ENCODE data around the gene MRPL20. TPM values are rescaled to one million over a fixed set of nuclear protein-coding genes. Genes with fewer than 3 reads are reported as not detected.

Gene MRPL20
- total RNA-seq, 1 donor from 2014 or later = 135 TPM

- intact Hi-C loops (cut with micrococcal nuclease) = no loop called here
- Histone ChIP-seq H3K36me3 (no peaks in the 10 kb centered on the region), H3K27ac (replicated peaks) (no peak overlapping the region), H3K4me3 (peak overlapping the region; percentile 71), H3K4me1 (peaks cover 69% of the 10 kb centered on the region), H3K27me3 (ENCODE audit: low read depth) (peaks cover 36% of the 10 kb centered on the region), H3K9me3 (replicated peaks) (no peaks in the 10 kb centered on the region)
- TF ChIP-seq, protein P1, sequence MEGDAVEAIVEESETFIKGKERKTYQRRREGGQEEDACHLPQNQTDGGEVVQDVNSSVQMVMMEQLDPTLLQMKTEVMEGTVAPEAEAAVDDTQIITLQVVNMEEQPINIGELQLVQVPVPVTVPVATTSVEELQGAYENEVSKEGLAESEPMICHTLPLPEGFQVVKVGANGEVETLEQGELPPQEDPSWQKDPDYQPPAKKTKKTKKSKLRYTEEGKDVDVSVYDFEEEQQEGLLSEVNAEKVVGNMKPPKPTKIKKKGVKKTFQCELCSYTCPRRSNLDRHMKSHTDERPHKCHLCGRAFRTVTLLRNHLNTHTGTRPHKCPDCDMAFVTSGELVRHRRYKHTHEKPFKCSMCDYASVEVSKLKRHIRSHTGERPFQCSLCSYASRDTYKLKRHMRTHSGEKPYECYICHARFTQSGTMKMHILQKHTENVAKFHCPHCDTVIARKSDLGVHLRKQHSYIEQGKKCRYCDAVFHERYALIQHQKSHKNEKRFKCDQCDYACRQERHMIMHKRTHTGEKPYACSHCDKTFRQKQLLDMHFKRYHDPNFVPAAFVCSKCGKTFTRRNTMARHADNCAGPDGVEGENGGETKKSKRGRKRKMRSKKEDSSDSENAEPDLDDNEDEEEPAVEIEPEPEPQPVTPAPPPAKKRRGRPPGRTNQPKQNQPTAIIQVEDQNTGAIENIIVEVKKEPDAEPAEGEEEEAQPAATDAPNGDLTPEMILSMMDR (IDR thresholded peaks at IDR 0.05; ENCODE audit: borderline replicate concordance) = no peak
- no peak for DNase-seq
Observed at GRCh38 chr1:1437033-1437903, 30.2 kb upstream of the MRPL20 start.

DNA sequence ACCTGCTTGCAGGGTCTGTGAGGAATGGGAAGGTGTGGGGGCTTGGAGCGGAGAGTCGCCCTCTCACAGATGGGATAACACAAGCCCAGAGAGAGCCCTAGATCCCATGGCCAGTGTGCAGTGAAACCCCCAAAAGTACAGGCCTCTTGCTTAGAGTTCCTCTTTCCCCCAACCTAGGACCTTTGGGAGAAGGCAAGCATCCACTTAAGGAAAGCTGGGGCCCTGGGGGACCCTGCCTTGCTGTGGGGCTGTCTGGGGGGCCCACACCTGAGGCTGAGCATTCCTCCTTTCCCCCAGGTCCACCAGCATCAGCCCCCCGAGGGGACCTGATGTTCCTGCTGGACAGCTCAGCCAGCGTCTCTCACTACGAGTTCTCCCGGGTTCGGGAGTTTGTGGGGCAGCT, 29.5 kb upstream of the MRPL20 start:
- intact Hi-C loops (cut with micrococcal nuclease) = no loop called here
- TF ChIP-seq, protein P1 (IDR thresholded peaks at IDR 0.05; ENCODE audit: borderline replicate concordance) = no peak
- H3K27me3 ChIP-seq (ENCODE audit: low read depth) = peaks cover 39% of the 10 kb centered on the region
- H3K9me3 ChIP-seq (replicated peaks) = no peaks in the 10 kb centered on the region
- peaks cover 75% of the 10 kb centered on the region for H3K4me1 ChIP-seq
- no peaks in the 10 kb centered on the region for H3K36me3 ChIP-seq
- DNase-seq = no peak
- H3K27ac ChIP-seq (replicated peaks) = peak overlapping the region; percentile 97
- peak overlapping the region; percentile 71 for H3K4me3 ChIP-seq

GRCh38 chr1:1435911-1436629, 29.0 kb upstream of the MRPL20 start:
- H3K27ac ChIP-seq (replicated peaks) = peak overlapping the region; percentile 97
- TF ChIP-seq, protein P1 (IDR thresholded peaks at IDR 0.05; ENCODE audit: borderline replicate concordance) = no peak
- no peaks in the 10 kb centered on the region for H3K9me3 ChIP-seq (replicated peaks)
- DNase-seq = no peak
- peaks cover 75% of the 10 kb centered on the region for H3K4me1 ChIP-seq
- H3K27me3 ChIP-seq (ENCODE audit: low read depth) = peaks cover 39% of the 10 kb centered on the region
- H3K4me3 ChIP-seq = peak overlapping the region; percentile 71
- H3K36me3 ChIP-seq = no peaks in the 10 kb centered on the region
- intact Hi-C loops (cut with micrococcal nuclease) = no loop called here

DNA sequence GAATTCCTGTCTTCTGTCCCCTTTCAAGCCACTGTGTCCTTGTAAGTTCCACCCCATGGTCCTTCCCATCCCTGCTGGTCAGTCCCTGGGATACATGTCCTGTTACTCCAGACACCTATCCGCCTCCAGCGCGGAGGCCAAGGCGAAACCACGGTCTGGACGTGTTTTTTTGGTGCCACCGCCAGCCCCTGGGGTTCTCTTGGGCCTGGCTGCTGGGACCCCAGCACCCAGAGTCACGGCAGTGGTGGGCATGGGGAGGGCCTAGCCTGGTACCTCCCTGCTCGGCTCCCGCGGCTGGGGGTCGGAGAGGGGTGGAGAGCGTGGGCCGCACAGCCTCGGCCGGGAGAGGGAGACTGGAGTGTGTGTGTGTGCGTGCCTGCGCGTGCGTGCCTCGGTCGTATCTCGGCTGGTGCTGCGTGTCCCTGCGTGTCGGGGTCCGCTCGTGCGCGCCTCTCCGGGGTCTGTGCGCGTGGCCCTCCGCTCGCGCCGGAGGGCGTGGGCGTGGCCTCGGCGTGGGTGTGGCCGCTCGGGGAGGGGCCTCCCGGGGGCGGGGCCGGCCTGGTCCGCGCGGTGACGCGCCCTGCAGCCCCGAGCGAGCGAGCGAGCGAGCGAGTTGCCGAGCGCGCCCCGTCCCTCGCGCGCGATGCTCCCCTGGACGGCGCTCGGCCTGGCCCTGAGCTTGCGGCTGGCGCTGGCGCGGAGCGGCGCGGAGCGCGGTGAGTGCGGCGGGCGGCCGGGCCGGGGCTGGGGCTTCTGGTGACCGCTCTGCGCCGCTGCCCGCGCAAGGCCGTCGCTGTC, 28.2 kb upstream of the MRPL20 start, which contains the start of gene VWA1:
Gene VWA1, plus strand, starts transcription at position 585 of the 798 bp plus-strand sequence. Its CDS starts 59 bp downstream, at position 644.
- Histone ChIP-seq H3K4me3 (peak within 1 kb of the TSS; percentile 71), H3K27me3 (ENCODE audit: low read depth) (peaks cover 39% of the 10 kb centered on the region), H3K36me3 (no peaks in the 10 kb centered on the region), H3K27ac (replicated peaks) (peak within 1 kb of the TSS; percentile 97), H3K4me1 (peaks cover 75% of the 10 kb centered on the region), H3K9me3 (replicated peaks) (no peaks in the 10 kb centered on the region)
- DNase-seq = peak; percentile 79
- TF ChIP-seq, protein P1 (IDR thresholded peaks at IDR 0.05; ENCODE audit: borderline replicate concordance) = no peak
- intact Hi-C loops (cut with micrococcal nuclease) = no loop called here

DNA sequence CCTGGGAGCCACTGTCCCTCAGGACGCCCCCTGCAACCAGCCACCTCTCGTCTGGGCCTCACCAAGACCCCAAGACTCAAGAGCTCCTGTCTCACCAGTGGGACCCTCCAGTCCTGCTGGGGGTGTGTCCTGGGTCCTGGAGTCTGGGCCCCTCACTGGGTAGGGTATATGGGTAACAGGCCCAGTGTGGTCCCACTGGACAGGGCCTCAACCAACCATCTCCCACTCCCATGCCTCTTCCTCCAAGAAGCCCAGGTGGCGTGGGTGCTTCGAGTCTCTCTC, 27.7 kb upstream of the MRPL20 start:
- Histone ChIP-seq H3K9me3 (replicated peaks) (no peaks in the 10 kb centered on the region), H3K4me1 (peaks cover 79% of the 10 kb centered on the region), H3K27ac (replicated peaks) (peak overlapping the region; percentile 97), H3K4me3 (peak overlapping the region; percentile 71), H3K36me3 (no peaks in the 10 kb centered on the region), H3K27me3 (ENCODE audit: low read depth) (peaks cover 39% of the 10 kb centered on the region)
- TF ChIP-seq, protein P1 (IDR thresholded peaks at IDR 0.05; ENCODE audit: borderline replicate concordance) = no peak
- no peak for DNase-seq
- intact Hi-C loops (cut with micrococcal nuclease) = no loop called here
